Activated B cell treated with CpG ODN at 0.5 μM for 24 hours (primary cell): ENCODE measurements around the gene LYPD5. TPM values are rescaled to one million over a fixed set of nuclear protein-coding genes. Genes with fewer than 3 reads are reported as not detected.
A peak's percentile ranks its signal among the peaks of the same experiment; 100 is the strongest.

Experiments
- ATAC-seq: fragments of 200-7000 bp; cut with Tn5 transposase; one replicate; pipeline ENCODE4 v1.10.0; 2021; ENCODE audit warnings: low read depth, mild to moderate bottlenecking, moderate library complexity
- CTCF ChIA-PET: fragments of 350-600 bp; sonication (Branson Sonifier 250); formaldehyde crosslinking; loops from one replicate; lab custom pipeline; 2021; ENCODE audit warnings: antibody characterized with exemption; lab: Charles Lee
- POLR2A ChIA-PET: fragments of 350-600 bp; sonication (Branson Sonifier 250); formaldehyde crosslinking; loops from one replicate; lab custom pipeline; 2021; ENCODE audit warnings: antibody characterized with exemption; lab: Charles Lee
- DNase-seq: peaks from one replicate; pipeline ENCODE4 v3.0.0; 2022
- H3K27ac Mint-ChIP-seq: one replicate; pipeline ENCODE4 v1.8.0; 2020; ENCODE audit warnings: mixed read lengths
- H3K27me3 Mint-ChIP-seq: one replicate; pipeline ENCODE4 v1.8.0; 2021; ENCODE audit warnings: mixed read lengths
- H3K36me3 Mint-ChIP-seq: one replicate; pipeline ENCODE4 v1.8.0; 2021; ENCODE audit warnings: low read depth, mixed read lengths
- H3K4me1 Mint-ChIP-seq: one replicate; pipeline ENCODE4 v1.8.0; 2021; ENCODE audit warnings: mixed read lengths
- H3K4me3 Mint-ChIP-seq: one replicate; pipeline ENCODE4 v1.8.0; 2020; ENCODE audit warnings: mild to moderate bottlenecking, mixed read lengths
- H3K9me3 Mint-ChIP-seq: one replicate; pipeline ENCODE4 v1.8.0; 2020; ENCODE audit warnings: mixed read lengths
- CTCF ChIP-seq: fragments of 200-600 bp; IDR thresholded peaks from one replicate; pipeline ENCODE4 v1.8.0; 2022; ENCODE audit warnings: antibody characterized with exemption, mild to moderate bottlenecking
- intact Hi-C: fragments of 100-400 bp; cut with micrococcal nuclease; formaldehyde crosslinking; loops from one replicate; pipeline ENCODE4 v1.15.1; 2024
- total RNA-seq: library from RNA; stranded (reverse); gene quantifications from 2 replicates; pipeline ENCODE4 v1.2.3, GENCODE V29; 2022

The LYPD5 gene
- total RNA-seq, 1 donor from 2014 or later, result 0.44 TPM

- CTCF ChIA-PET, result interaction anchor here (1.0 to 6.0 kb wide), 7 partner anchors 10 to 59 kb away, joined by 3 to 50 read pairs (median 4); partner anchors contain the start of genes KCNN4 and ZNF283
- ATAC-seq, result no peak
- Mint-ChIP-seq H3K27me3 (no peaks in the 10 kb centered on the region), H3K4me3 (no peak overlapping the region), H3K27ac (peak overlapping the region; percentile 94), H3K9me3 (no peaks in the 10 kb centered on the region), H3K4me1 (peaks cover 59% of the 10 kb centered on the region), H3K36me3 (peaks cover 83% of the 10 kb centered on the region)
- no peak for TF ChIP-seq CTCF
- no peak for DNase-seq
- intact Hi-C loops, result no loop called here
- POLR2A ChIA-PET, result interaction anchor here (0.7 to 24.7 kb wide), 5 partner anchors 11 to 325 kb away, joined by 3 to 661 read pairs (median 28); partner anchors contain the start of genes KCNN4 and SMG9
Measured at GRCh38 chr19:43768273-43769050, 33.8 kb downstream of the LYPD5 start.

- POLR2A ChIA-PET, result interaction anchor here (0.5 to 24.7 kb wide), 4 partner anchors 12 to 319 kb away, joined by 4 to 661 read pairs (median 192); partner anchors contain the start of genes KCNN4 and SMG9
- no peaks in the 10 kb centered on the region for H3K9me3 Mint-ChIP-seq
- peak overlapping the region; percentile 94 for H3K27ac Mint-ChIP-seq
Measured at GRCh38 chr19:43767818-43768217, 34.4 kb downstream of the LYPD5 start.

GRCh38 chr19:43767316-43767715 is 34.9 kb downstream of the LYPD5 start:
- Mint-ChIP-seq H3K9me3 (no peaks in the 10 kb centered on the region), H3K36me3 (peaks cover 72% of the 10 kb centered on the region), H3K27me3 (no peaks in the 10 kb centered on the region), H3K4me1 (peaks cover 63% of the 10 kb centered on the region), H3K4me3 (no peak overlapping the region), H3K27ac (peak overlapping the region; percentile 94)
- no peak for DNase-seq
- CTCF ChIA-PET, result interaction anchor here (0.6 to 6.0 kb wide), 6 partner anchors 11 to 21 kb away, joined by 3 to 50 read pairs (median 7); partner anchors contain the start of gene KCNN4
- POLR2A ChIA-PET, result interaction anchor here (0.5 to 24.7 kb wide), 4 partner anchors 12 to 318 kb away, joined by 4 to 661 read pairs (median 192); partner anchors contain the start of genes KCNN4 and SMG9
- no peak for TF ChIP-seq CTCF
- no peak for ATAC-seq
- intact Hi-C loops, result no loop called here

More at GRCh38 chr19:43767818-43768217, 34.4 kb downstream of the LYPD5 start:
- DNase-seq (no peak), ATAC-seq (no peak)
- CTCF ChIA-PET, result interaction anchor here (0.6 to 6.0 kb wide), 7 partner anchors 11 to 59 kb away, joined by 3 to 50 read pairs (median 5); partner anchors contain the start of genes KCNN4 and ZNF283
- Mint-ChIP-seq H3K4me3 (no peak overlapping the region), H3K36me3 (peaks cover 76% of the 10 kb centered on the region), H3K27me3 (no peaks in the 10 kb centered on the region), H3K4me1 (peaks cover 59% of the 10 kb centered on the region)
- TF ChIP-seq CTCF, result no peak
- intact Hi-C loops, result no loop called here

GRCh38 chr19:43766755-43767043 is 35.5 kb downstream of the LYPD5 start:
- Mint-ChIP-seq H3K27me3 (no peaks in the 10 kb centered on the region), H3K36me3 (peaks cover 67% of the 10 kb centered on the region), H3K4me1 (peaks cover 64% of the 10 kb centered on the region), H3K4me3 (peak overlapping the region; percentile 76), H3K27ac (peak overlapping the region; percentile 94), H3K9me3 (no peaks in the 10 kb centered on the region)
- CTCF ChIA-PET, result interaction anchor here (0.6 to 6.0 kb wide), 10 partner anchors 11 to 43 kb away, joined by 3 to 50 read pairs (median 6); partner anchors contain the start of genes KCNN4 and SMG9
- POLR2A ChIA-PET, result interaction anchor here (0.7 to 24.7 kb wide), 5 partner anchors 13 to 98 kb away, joined by 5 to 661 read pairs (median 28); partner anchors contain the start of genes KCNN4 and SMG9
- intact Hi-C loops, result loop anchor here (1.0 kb wide), 1 partner anchor 14 kb away; the partner anchor contains the start of gene KCNN4
- no peak for DNase-seq
- no peak for TF ChIP-seq CTCF
- no peak for ATAC-seq
